HG02870 (cell line): ENCODE results near the gene ZNF546.
"Not testable (repeated sequence)": the region's sequence is repeated elsewhere in the genome, so short reads cannot be mapped to it uniquely, and the experiment has no call there.

Experiments
- ATAC-seq: cut with Tn5 transposase; IDR thresholded peaks from one replicate; pipeline ENCODE4 v1.9.1; 2021; ENCODE audit warnings: mild to moderate bottlenecking, moderate library complexity; ENCODE audit not compliant: unreplicated experiment

Gene ZNF546

DNA sequence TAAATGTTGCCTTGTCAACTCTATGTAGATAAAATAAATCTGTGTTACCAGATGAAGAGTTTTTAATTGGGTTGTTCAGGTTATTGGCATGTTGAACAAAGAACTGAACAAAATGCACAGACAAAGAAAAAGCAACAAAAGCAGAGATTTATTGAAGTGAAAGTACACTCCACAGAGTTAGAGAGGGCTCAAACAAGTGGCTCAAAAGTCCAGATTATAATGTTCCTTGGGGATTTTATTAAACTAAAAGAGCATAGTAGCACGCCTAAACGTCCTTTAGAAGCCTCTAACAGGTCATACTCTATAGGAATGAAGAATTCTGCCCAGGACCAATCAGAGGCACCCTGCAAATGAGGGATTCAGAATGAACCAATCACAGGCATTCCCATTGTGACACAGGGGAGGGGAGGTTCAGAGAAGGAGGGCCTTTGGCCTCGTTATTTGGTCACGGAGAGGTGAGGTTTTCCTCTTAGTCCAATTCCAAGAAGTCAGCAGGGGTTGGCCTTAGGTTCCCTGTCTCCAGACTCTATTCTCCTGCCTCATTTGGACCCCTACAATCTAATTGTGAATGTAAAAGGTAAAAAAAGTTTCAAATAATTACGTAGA, 13.1 kb upstream of the ZNF546 start:
- ATAC-seq, result no peak

DNA sequence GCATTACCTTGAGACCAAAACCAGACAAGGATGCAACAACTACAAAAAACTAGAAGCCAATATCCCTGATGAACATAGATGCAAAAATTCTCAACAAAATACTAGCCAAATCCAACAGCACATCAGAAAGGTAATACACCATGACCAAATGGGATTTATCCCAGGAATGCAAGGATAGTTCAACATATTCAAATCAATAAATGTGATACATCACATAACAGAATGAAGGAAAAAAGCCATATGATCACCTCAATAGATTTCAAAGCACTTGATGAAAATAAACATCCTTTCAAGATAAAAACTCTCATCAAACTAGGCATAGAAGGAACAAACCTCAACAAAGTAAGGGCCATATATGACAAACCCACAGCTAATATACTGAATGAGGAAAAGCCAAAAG, 10.2 kb upstream of the ZNF546 start:
- ATAC-seq, result no peak

DNA sequence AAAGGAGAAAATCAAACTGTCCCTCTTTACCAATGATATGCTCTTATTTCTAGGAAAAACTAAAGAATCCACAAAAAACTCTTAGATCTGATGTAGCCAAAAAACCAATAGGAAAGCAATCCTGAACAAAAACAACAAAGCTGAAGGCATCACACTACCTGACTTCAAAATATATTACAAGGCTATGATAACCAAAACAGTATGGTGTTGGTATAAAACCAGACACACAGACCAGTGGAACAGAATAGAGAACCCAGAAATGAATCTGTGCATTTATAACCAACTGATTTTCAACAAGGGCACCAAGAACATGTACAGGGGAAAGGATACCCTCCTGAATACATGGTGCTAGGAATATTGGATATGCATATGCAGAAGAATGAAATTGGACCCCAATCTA, 9.7 kb upstream of the ZNF546 start:
- no peak for ATAC-seq

DNA sequence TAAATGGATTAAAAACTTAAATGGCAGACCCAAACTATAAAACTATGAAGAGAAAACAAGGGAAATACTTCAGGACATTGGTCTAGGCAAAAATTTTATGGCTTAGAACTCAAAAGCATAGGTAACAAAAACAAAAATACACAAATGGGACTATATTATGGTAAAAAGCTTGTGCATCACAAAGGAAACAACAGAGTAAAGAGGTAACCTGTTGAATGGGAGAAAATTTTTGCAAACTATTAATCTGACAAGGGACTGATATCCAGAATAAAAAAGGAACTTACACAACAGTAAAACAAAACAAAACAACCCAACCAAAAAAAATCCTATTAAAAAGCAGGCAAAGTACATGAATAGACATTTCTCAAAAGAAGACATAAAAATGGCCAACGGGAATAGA, 9.3 kb upstream of the ZNF546 start:
- ATAC-seq, result no peak

DNA sequence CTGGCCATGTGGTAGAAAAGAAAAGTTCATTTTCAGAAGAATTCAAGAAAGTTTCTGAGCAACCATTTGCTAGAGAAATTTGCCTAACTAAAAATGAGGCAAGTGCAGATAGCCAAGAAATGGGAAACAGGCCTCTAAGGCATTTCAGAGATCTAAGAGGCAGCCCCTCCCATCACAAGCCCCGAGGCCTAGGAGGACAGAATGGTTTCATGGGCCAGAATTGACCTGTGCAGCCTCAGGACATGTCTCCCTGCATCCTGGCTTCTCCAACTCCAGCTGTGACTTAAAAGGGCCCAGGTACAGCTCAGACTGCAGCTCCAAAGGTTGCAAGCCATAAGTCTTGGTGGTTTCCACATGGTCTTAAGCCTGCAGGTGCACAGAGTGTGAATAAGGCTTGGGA, 3.3 kb upstream of the ZNF546 start:
- ATAC-seq, result no peak

DNA sequence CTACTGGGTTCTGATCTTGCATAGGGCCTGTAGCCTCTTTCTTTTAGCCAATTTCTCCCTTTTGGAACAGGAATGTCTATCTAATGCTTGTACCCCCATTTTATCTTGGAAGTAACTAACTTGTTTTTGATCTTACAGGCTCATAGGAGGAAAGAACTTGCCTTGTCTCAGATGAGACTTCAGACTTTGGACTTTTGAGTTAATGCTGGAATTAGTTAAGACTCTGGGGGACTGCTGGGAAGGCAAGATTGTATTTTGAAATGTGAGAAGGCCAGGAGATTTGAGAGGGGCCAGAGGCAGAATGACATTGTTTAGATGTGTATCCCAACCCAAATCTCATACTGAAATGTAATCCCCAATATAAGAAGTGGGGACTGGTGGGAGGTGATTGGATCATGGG, 2.5 kb upstream of the ZNF546 start:
- no peak for ATAC-seq

DNA sequence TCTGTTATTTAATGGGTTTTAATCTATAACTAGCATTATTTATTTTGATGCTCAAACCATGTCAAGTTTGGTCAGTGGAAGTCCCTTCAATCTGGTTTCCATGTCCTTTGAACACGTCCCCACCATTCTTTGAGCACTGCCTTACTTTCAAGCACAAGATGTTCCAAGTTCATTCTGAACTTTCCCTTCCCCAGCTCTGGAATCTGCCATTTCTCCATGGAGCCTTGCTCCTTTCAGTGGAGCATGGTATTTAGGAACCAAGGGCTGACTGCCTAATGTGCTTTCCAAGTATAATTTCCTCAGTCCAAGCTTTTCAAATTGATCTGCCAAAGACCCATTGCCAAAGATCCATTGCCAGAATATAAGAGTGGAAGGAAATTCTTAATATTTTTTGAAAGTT, 1.1 kb upstream of the ZNF546 start:
- no peak for ATAC-seq

DNA sequence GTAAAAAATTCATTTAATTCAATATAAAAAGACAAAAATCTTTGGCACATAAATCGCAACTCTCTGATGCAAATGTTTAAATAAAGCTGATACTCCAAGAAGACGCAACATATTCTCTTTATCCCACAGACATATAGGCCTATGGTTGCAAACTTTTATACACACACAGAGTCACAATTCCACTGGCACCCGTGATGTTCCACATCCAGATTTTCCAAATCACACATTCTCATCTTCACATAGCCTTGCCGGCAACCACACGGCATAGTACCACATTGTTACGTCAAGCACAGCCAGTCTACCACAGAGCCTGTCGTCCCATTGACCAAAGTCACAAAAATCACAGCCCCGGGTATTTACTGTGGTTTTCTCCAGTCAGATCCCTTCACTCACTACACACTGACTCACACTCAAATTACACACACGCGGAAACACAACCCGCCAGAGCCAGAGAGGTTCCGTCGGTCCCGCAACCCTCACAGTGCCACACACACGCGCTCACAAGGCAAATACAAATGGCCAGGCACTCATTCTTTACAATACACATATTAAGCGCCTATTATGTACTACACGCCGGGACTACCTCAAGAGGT, 546 bp upstream of the ZNF546 start:
- peak; percentile 24 for ATAC-seq

DNA sequence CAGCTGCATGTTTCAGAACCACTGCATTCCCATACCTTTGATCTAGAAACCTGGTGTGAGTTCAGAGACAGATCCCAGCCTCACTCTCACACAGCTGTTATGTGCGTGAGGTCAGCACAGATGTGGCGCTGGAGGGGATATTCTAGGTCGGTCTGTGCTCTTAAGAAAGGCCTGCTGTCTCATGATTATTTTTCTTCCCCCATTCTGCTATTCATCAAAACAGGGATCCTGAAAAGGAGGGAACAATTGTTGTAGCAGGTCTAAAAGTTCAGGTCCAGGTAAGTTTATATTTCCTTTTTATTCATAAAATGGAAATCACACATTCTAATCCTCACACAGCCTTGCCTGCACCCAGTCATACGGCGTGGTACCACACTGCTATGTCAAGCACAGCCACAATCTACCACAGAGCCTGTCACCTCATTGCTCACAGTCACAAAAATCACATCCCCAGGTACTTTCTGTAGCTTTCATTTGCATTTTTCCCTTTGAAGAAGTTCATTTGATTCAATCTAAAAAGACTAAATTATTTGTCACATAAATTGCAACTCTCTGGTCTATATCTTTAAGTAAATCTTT, 867 bp downstream of the ZNF546 start:
- no peak for ATAC-seq

DNA sequence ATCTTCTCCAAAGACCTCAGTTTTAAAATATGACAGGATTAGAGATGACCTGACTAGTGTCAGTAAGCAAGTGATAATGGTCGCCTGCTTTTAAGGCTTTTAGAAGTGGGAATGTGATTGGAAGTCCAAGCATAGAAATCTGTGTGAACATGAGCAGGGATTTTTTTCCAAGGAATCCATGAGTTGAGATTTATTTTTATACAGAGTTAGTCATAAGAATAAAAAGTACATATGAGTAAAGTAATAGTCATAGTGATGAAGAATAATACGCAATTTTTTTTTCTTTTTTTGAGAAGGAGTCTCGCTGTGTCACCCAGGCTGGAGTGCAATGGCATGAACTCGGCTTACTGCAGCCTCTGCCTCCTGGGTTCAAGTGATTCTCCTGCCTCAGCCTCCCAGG, 1.6 kb downstream of the ZNF546 start:
- ATAC-seq, result no peak

DNA sequence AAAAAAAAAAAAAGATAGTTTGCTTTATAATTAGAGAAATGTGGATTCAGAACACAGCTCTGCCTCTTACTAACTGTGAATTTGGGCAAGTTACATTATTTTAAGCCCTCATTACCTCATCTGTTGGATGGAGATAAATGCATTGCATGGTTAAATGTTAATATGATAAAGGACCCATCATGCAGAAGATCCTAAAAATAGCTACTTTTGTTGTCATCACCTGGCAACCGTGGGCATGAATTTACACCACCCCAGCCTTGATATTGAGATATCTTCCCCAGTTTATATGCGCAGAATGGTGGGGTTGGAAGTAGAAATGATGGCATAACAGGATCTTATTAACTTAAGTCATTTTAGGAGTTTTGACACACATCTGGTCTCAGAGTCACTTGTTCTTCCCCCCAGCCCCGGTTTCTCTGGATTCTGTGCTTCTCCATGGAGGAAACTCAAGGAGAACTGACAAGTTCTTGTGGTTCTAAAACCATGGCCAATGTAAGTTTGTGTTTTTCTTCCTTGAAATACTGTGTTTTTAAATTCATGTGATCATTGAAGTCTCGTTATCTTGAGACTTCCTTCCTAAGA, 8.9 kb downstream of the ZNF546 start:
- no peak for ATAC-seq

DNA sequence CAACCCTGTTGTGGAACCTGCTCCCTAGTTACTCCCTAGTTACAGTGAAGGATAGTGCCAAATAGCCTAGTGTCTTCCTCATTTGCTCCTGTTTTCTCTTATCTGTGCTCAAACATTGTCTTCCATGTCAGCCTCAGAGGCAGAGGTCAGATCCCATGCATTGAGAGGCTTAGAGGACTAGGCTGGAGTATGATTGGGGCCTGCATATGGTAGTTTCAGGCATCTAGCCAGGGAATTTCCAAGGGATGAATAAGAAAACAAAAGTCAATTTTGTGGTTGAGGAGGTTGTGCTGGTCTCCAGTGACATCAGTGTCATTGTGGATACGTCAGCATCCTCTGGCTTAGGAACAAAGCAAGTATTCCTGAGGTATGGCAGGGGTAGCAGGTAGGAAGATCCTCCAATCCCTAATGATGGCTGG, 9.4 kb downstream of the ZNF546 start:
- no peak for ATAC-seq

DNA sequence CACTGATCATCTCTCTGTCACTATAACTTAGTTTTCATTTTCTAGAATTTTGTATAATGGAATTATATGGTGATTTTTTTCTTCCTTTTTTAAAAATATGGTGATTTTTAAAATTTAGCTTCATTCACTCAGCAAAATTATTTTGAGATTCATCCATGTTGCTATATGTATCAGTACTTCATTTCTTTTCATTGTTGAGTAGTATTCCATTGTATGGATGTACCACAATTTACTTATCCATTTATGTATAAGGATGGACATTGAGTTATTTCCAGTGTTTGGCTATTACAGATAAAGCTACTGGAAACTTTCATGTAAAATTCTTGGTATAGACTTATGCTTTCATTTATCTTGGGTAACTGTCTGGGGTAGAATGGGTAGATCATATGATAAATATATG, 12.8 kb downstream of the ZNF546 start:
- ATAC-seq, result no peak

DNA sequence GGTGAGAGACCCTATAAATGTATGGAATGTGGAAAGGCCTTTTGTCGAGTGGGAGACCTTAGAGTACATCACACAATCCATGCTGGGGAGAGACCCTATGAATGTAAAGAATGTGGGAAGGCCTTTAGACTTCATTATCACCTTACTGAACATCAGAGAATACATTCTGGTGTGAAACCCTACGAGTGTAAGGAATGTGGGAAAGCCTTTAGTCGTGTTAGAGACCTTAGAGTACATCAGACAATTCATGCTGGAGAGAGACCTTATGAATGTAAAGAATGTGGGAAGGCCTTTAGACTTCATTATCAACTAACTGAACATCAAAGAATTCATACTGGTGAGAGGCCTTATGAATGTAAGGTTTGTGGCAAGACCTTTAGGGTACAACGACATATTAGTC, 17.1 kb downstream of the ZNF546 start:
- no peak for ATAC-seq

DNA sequence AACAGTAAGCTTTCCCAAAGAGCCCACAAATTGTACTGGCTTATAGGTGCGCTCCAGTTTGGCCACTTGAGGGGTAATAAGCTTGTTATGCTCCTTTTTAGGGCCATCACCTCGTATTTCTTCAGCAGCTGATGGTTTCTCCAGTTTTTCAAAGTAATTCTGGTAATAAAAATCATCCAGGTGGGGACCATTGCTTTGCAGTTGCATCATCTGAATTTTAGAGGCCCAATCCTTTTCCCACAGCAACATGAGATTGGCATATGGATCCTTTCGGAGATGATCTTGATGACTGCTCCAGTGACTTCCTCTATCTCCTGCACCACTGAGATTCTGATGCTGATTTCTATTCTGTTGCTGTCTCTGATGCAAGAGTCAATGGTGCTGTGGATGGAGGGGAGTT, 27.1 kb downstream of the ZNF546 start:
- ATAC-seq, result no peak

DNA sequence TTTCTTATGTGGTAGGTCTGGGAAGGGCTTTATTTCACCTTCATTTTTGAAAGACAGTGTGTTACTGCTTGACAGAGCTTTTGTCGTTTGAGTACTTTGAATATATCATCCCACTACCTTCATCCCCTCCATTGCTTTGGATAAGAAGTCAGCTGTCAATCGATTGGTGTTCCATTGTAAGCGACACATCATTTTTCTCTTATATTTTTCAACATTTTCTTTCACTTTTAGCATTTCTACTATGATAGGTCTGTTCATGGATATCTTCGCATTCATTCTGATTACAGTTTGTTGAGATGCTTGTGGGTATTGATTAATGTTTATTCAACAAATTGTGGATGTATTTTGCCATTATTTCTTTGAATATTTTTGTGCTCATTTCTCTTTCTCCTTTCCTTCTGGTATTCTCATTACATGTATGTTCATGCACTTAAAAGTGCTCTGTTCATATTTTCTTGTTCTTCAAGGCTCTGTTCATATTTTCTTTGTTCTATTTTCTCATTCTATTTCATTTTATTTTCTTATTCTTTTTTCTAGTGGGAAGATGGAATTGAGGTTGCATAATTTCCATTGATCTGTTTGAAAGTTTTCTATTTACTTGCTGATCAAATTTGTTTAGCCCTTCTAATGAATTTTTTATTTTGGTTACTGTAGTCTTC, 29.2 kb downstream of the ZNF546 start:
- no peak for ATAC-seq

DNA sequence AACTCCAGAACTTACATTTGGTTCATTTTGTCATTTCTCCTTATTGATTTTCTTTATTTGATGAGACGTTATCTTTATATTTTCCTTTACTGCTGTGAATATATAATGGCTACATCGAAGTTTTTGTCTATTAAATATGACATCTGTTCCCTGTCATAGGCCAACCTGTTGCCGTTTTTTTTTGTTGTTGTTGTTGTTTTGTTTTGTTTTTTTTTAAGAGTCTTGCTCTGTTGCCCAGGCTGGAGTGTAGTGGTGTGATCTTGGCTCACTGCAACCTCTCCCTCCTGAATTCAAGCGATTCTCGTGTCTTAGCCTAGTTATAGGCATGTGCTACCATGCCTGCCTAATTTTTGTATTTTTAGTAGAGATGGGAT, 29.7 kb downstream of the ZNF546 start:
- no peak for ATAC-seq

DNA sequence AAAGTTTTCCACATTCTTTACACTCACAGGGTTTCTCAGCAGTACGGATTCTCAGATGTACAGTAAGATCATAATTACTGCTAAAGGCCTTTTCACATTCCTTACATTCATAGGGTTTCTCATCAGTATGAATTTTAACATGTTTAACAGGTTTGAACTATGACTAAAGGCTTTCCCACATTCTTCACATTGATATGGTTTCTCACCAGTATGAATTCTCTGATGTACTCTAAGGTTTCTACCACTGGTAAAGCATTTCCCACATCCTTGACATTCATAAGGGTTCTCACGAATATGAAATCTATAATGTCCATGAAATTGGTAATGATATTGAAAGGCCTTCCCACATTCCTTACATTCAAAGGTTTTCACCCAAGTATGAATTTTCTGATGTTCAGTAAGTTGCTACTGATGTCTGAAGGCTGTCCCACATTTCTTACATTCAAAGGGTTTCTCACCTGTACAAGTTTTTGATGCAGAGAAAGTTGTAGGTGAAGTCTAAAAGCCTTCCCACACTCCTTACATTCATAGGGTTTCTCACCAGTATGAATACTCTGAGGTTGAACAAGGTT, 37.2 kb downstream of the ZNF546 start:
- no peak for ATAC-seq

DNA sequence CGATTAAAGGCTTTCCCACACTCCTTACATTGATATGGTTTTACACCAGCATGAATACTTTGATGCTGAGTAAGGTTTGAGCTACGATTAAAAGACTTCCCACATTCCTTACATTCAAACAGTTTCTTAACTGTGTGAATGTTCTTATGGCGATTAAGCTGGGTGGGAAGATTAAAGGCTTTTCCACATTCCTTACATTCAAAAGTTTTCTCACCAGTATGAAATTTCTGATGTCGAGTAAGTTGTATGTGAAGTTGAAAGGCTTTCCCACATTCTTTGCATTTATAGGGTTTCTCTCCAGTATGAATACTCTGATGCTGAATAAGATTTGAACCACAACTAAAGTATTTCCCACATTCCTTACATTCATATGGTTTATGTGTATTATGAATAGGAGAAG, 39.1 kb downstream of the ZNF546 start:
- no peak for ATAC-seq

DNA sequence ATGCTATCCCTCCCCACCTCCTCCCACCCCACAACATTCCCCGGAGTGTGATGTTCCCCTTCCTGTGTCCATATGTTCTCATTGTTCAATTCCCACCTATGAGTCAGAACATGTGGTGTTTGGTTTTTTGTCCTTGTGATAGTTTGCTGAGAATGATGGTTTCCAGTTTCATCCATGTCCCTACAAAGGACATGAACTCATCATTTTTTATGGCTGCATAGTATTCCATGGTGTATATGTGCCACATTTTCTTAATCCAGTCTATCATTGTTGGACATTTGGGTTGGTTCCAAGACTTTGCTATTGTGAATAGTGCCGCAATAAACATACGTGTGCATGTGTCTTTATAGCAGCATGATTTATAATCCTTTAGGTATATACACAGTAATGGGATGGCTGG, 41.2 kb downstream of the ZNF546 start:
- ATAC-seq, result not testable (repeated sequence)

DNA sequence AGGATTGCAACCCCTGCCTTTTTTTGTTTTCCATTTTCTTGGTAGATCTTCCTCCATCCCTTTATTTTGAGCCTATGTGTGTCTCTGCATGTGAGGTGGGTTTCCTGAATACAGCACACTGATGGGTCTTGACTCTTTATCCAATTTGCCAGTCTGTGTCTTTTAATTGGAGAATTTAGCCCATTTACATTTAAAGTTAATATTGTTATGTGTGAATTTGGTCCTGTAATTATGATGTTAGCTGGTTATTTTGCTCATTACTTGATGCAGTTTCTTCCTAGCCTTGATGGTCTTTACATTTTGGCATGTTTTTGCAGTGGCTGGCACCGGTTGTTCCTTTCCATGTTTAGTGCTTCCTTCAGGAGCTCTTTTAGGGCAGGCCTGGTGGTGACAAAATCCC, 44.9 kb downstream of the ZNF546 start:
- ATAC-seq, result not testable (repeated sequence)

DNA sequence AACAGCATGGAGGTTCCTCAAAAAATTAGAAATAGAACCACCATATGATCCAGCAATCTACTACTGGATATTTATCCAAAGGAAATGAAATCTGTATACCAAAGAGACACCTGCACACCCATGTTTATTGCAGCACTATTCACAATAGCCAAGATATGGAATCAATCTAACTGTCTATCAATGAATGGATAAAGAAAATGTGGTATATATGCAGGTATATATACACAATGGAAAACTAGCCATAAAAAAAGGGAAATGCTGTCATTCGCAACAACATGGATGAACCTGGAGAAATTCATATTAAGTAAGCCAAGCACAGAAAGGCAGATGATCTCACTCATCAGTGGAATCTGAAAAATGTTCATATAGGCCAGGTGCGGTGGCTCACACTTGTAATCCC, 56.6 kb downstream of the ZNF546 start:
- ATAC-seq, result no peak
